ENCODE measurements around the gene RBBP4. TPM values are rescaled to one million over a fixed set of nuclear protein-coding genes. Genes with fewer than 3 reads are reported as not detected.
"Not testable (repeated sequence)": the region's sequence is repeated elsewhere in the genome, so short reads cannot be mapped to it uniquely, and the experiment has no call there.

The RBBP4 gene
- total and polyA plus RNA-seq, 7 experiments from 2014 or later = 130 to 280 (median 165) TPM

DNA sequence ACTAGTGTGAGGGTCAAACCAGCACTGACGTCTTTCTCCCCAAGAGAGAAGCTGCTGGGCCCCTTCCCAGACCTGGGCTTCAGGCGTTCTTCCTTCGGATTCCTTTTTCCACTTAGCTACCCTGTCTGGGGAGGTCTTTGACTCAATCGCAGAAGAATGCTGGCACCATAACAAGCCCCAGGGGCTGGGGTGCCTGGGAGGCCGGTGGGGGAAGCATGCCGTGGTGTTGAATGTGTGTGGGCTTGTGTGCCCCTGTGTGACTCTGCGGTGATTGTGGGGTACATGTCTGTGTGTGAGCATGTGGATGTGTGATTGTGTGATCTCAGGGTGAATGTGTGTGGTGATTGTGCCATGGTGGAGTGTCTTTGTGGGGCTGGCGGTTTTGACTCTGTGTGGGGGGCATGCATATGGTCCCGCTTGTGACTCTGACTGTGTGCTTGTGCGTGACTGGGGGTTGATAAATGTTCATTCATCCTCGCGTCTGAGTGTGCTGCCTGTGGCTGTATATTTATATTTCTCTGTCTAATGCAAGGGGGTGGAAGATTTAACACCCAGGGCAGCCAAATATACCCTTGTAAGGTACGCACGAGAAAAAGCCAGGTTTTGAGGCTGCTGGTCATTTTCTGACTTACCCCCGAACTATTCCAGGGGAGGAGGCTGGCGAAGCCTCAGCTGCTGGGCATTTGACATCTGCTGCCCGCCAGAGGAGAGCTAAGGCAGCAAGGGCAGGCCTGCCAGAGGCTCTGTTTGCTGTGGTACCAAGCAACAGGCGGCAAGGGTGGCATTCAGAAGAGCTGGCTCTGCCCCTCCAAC, 52.7 kb downstream of the RBBP4 start:
- ChIA-PET POLR2A (no interaction called here), CTCF (no interaction called here)
- Mint-ChIP-seq H3K4me3 (peak overlapping the region; percentile 2 to 83 (median 50)), H3K27ac (no peak overlapping the region), H3K27me3 (peaks cover 44 to 53% (median 47%) of the 10 kb centered on the region in 5 donors), H3K9me3 (peaks cover 0 to 5% (median 0%) of the 10 kb centered on the region in 11 donors), H3K36me3 (peaks cover 0 to 7% (median 0%) of the 10 kb centered on the region in 5 donors), H3K4me1 (peaks cover 7 to 14% (median 9%) of the 10 kb centered on the region in 7 donors)
- Histone ChIP-seq H3K4me1 (ENCODE audit: control insufficient read depth in 2 of 2, insufficient read depth in 2 of 2, low read length in 2 of 2) (peaks cover 3 to 8% of the 10 kb centered on the region in 2 donors), H3K27me3 (ENCODE audit: control insufficient read depth in 2 of 2, insufficient read depth in 2 of 2, low read length in 2 of 2) (peaks cover 0 to 3% of the 10 kb centered on the region in 2 donors), H3K4me3 (ENCODE audit: low read length) (no peak overlapping the region), H3K36me3 (ENCODE audit: control insufficient read depth in 2 of 3, insufficient read depth in 3 of 3, low read length in 3 of 3) (no peaks in the 10 kb centered on the region), H3K27ac (ENCODE audit: low read depth, low read length) (no peak overlapping the region), H3K9me3 (ENCODE audit: control insufficient read depth in 2 of 3, low read length in 3 of 3) (no peaks in the 10 kb centered on the region)
- no peak for ATAC-seq
- no peak for DNase-seq
- intact Hi-C loops (cut with micrococcal nuclease) = no loop called here

- POLR2A ChIA-PET = no interaction called here
- Histone ChIP-seq H3K4me1 (ENCODE audit: control insufficient read depth in 2 of 2, insufficient read depth in 2 of 2, low read length in 2 of 2) (peaks cover 3 to 8% of the 10 kb centered on the region in 2 donors), H3K9me3 (ENCODE audit: control insufficient read depth in 2 of 3, low read length in 3 of 3) (no peaks in the 10 kb centered on the region), H3K36me3 (ENCODE audit: control insufficient read depth in 2 of 3, insufficient read depth in 3 of 3, low read length in 3 of 3) (no peaks in the 10 kb centered on the region), H3K27ac (ENCODE audit: low read depth, low read length) (no peak overlapping the region), H3K4me3 (ENCODE audit: low read length) (no peak overlapping the region), H3K27me3 (ENCODE audit: control insufficient read depth in 2 of 2, insufficient read depth in 2 of 2, low read length in 2 of 2) (peaks cover 0 to 3% of the 10 kb centered on the region in 2 donors)
- CTCF ChIA-PET = interaction anchor here (1.4 to 2.0 kb wide), 3 partner anchors 67 to 171 kb away, joined by 4 to 7 read pairs (median 4); no protein-coding TSS in a partner anchor
- Mint-ChIP-seq H3K4me1 (peaks cover 7 to 14% (median 9%) of the 10 kb centered on the region in 7 donors), H3K36me3 (peaks cover 0 to 4% (median 0%) of the 10 kb centered on the region in 5 donors), H3K4me3 (no peak overlapping the region), H3K9me3 (peaks cover 0 to 3% (median 0%) of the 10 kb centered on the region in 11 donors), H3K27me3 (peaks cover 41 to 47% (median 43%) of the 10 kb centered on the region in 5 donors), H3K27ac (no peak overlapping the region)
- intact Hi-C loops (cut with micrococcal nuclease) = no loop called here
- DNase-seq (no peak), ATAC-seq (no peak)
These were observed 54.5 kb downstream of the RBBP4 start for GRCh38 chr1:32705516-32705915.

- no peak overlapping the region for H3K4me3 Mint-ChIP-seq
- H3K27me3 Mint-ChIP-seq = peaks cover 33 to 43% (median 41%) of the 10 kb centered on the region in 5 donors
- Histone ChIP-seq H3K27me3 (ENCODE audit: control insufficient read depth in 2 of 2, insufficient read depth in 2 of 2, low read length in 2 of 2) (peaks cover 0 to 3% of the 10 kb centered on the region in 2 donors), H3K27ac (ENCODE audit: low read depth, low read length) (no peak overlapping the region), H3K36me3 (ENCODE audit: control insufficient read depth in 2 of 3, insufficient read depth in 3 of 3, low read length in 3 of 3) (no peaks in the 10 kb centered on the region), H3K4me3 (ENCODE audit: low read length) (no peak overlapping the region), H3K9me3 (ENCODE audit: control insufficient read depth in 2 of 3, low read length in 3 of 3) (no peaks in the 10 kb centered on the region), H3K4me1 (ENCODE audit: control insufficient read depth in 2 of 2, insufficient read depth in 2 of 2, low read length in 2 of 2) (peaks cover 3 to 8% of the 10 kb centered on the region in 2 donors)
- ChIA-PET POLR2A (interaction anchor here (0.6 kb wide), 1 partner anchor 1062 kb away, joined by 3 read pairs; the partner anchor contains the start of gene PEF1), CTCF (interaction anchor here (0.6 to 2.0 kb wide), 6 partner anchors 9 to 220 kb away, joined by 3 to 7 read pairs (median 4); no protein-coding TSS in a partner anchor)
- intact Hi-C loops (cut with micrococcal nuclease) = no loop called here
- H3K27ac Mint-ChIP-seq = no peak overlapping the region
- peaks cover 7 to 14% (median 9%) of the 10 kb centered on the region in 7 donors for H3K4me1 Mint-ChIP-seq
- peaks cover 0 to 3% (median 0%) of the 10 kb centered on the region in 11 donors for H3K9me3 Mint-ChIP-seq
- ATAC-seq (no peak), DNase-seq (no peak)
- H3K36me3 Mint-ChIP-seq = peaks cover 0 to 4% (median 0%) of the 10 kb centered on the region in 5 donors
These were observed 55.5 kb downstream of the RBBP4 start for GRCh38 chr1:32706491-32706890.

DNA sequence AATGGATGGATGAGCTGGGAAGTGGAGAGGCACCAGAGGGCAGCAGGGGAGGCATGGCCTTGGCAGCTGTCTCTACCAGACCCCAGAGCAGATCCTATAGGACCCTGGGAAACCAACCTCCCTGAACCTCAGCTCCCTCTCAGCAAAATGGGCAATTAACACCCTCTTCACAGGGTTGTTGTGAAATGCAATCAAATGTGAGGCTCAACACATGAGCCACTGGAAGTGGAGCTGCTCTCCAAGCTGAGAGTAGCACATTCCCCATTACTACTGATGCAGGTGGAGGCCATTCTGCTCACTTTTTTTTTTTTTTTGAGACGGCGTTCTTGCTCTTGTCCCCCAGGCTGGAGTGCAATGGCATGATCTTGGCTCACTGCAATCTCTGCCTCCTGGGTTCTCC, 58.1 kb downstream of the RBBP4 start:
- Histone ChIP-seq H3K36me3 (ENCODE audit: control insufficient read depth in 2 of 3, insufficient read depth in 3 of 3, low read length in 3 of 3) (no peaks in the 10 kb centered on the region), H3K9me3 (ENCODE audit: control insufficient read depth in 2 of 3, low read length in 3 of 3) (no peaks in the 10 kb centered on the region), H3K4me1 (ENCODE audit: control insufficient read depth in 2 of 2, insufficient read depth in 2 of 2, low read length in 2 of 2) (no peaks in the 10 kb centered on the region), H3K27ac (ENCODE audit: low read depth, low read length) (no peak overlapping the region), H3K27me3 (ENCODE audit: control insufficient read depth in 2 of 2, insufficient read depth in 2 of 2, low read length in 2 of 2) (no peaks in the 10 kb centered on the region), H3K4me3 (ENCODE audit: low read length) (no peak overlapping the region)
- no peak overlapping the region for H3K4me3 Mint-ChIP-seq
- ChIA-PET CTCF (interaction anchor here (0.6 kb wide), 1 partner anchor 67 kb away, joined by 3 read pairs; no protein-coding TSS in a partner anchor), POLR2A (interaction anchor here (0.6 to 0.7 kb wide), 2 partner anchors 31 to 451 kb away, joined by 4 read pairs; no protein-coding TSS in a partner anchor)
- no peak for DNase-seq
- no peak for ATAC-seq
- peaks cover 18 to 29% (median 24%) of the 10 kb centered on the region in 5 donors for H3K27me3 Mint-ChIP-seq
- intact Hi-C loops (cut with micrococcal nuclease) = no loop called here
- no peak overlapping the region for H3K27ac Mint-ChIP-seq
- peaks cover 0 to 7% (median 3%) of the 10 kb centered on the region in 7 donors for H3K4me1 Mint-ChIP-seq
- peaks cover 0 to 3% (median 0%) of the 10 kb centered on the region in 11 donors for H3K9me3 Mint-ChIP-seq
- no peaks in the 10 kb centered on the region for H3K36me3 Mint-ChIP-seq

DNA sequence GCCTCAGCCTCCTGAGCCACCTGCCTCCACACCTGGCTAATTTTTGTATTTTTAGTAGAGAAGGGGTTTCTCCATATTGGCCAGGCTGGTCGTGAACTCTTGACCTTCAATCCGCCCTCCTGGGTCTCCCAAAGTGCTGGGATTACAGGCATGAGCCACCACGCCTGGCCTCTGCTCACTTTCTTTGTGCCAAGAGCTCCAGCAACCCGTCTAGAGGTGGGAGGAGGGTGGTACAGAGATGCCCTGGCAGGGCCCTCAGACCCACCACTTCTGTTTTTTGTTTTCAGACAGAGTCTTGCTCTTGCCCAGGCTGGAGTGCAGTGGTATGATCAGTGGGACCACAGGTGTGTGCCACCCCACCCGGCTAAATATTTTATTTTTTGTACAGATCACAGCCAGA, 58.5 kb downstream of the RBBP4 start:
- no peaks in the 10 kb centered on the region for H3K36me3 Mint-ChIP-seq
- H3K27ac Mint-ChIP-seq = no peak overlapping the region
- no peak overlapping the region for H3K4me3 ChIP-seq (ENCODE audit: low read length)
- H3K9me3 Mint-ChIP-seq = peaks cover 0 to 3% (median 0%) of the 10 kb centered on the region in 11 donors
- no peaks in the 10 kb centered on the region for H3K36me3 ChIP-seq (ENCODE audit: control insufficient read depth in 2 of 3, insufficient read depth in 3 of 3, low read length in 3 of 3)
- DNase-seq (no peak), ATAC-seq (no peak)
- H3K4me1 ChIP-seq (ENCODE audit: control insufficient read depth in 2 of 2, insufficient read depth in 2 of 2, low read length in 2 of 2) = no peaks in the 10 kb centered on the region
- CTCF ChIA-PET = no interaction called here
- H3K9me3 ChIP-seq (ENCODE audit: control insufficient read depth in 2 of 3, low read length in 3 of 3) = no peaks in the 10 kb centered on the region
- H3K4me3 Mint-ChIP-seq = no peak overlapping the region
- POLR2A ChIA-PET = interaction anchor here (0.6 to 0.7 kb wide), 2 partner anchors 31 to 451 kb away, joined by 4 read pairs; no protein-coding TSS in a partner anchor
- peaks cover 0 to 7% (median 3%) of the 10 kb centered on the region in 7 donors for H3K4me1 Mint-ChIP-seq
- no peaks in the 10 kb centered on the region for H3K27me3 ChIP-seq (ENCODE audit: control insufficient read depth in 2 of 2, insufficient read depth in 2 of 2, low read length in 2 of 2)
- H3K27ac ChIP-seq (ENCODE audit: low read depth, low read length) = no peak overlapping the region
- peaks cover 14 to 25% (median 21%) of the 10 kb centered on the region in 5 donors for H3K27me3 Mint-ChIP-seq
- intact Hi-C loops (cut with micrococcal nuclease) = no loop called here

DNA sequence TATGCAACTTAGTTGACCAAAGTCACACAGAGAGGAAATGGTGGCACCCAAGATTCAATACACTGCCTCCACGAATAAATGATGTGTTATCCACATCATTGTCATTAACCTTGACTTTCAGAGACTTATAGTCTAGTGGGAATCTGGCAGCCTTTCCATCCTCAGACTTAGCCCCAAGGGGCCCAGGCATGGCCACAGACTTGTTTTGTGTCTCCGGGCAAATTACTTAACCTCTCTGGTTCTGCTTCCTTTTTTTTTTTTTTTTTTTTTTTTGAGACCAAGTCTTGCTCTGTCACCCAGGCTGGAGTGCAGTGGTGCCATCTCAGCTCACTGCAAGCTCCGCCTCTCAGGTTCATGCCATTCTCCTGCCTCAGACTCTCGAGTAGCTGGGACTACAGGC, 60.2 kb downstream of the RBBP4 start:
- H3K27ac Mint-ChIP-seq; DNase-seq; H3K36me3 Mint-ChIP-seq; H3K9me3 Mint-ChIP-seq; H3K4me3 Mint-ChIP-seq; POLR2A ChIA-PET; H3K27ac ChIP-seq (ENCODE audit: low read depth, low read length); H3K4me1 ChIP-seq (ENCODE audit: control insufficient read depth in 2 of 2, insufficient read depth in 2 of 2, low read length in 2 of 2); H3K27me3 ChIP-seq (ENCODE audit: control insufficient read depth in 2 of 2, insufficient read depth in 2 of 2, low read length in 2 of 2); ATAC-seq; H3K4me3 ChIP-seq (ENCODE audit: low read length); H3K36me3 ChIP-seq (ENCODE audit: control insufficient read depth in 2 of 3, insufficient read depth in 3 of 3, low read length in 3 of 3); H3K4me1 Mint-ChIP-seq; H3K9me3 ChIP-seq (ENCODE audit: control insufficient read depth in 2 of 3, low read length in 3 of 3); H3K27me3 Mint-ChIP-seq: not testable (repeated sequence)
- CTCF ChIA-PET = interaction anchor here (0.8 to 3.6 kb wide), 3 partner anchors 15 to 67 kb away, joined by 3 to 71 read pairs (median 6); no protein-coding TSS in a partner anchor
- intact Hi-C loops (cut with micrococcal nuclease) = loop anchor here (5.0 to 10.0 kb wide), 2 partner anchors 41 to 374 kb away; partner anchors contain the start of gene AZIN2 (in 1 of the 2)

Measured in naive thymus-derived CD4-positive, alpha-beta T cell (primary cell).